Left kidney (tissue), 2 donors: ENCODE results near the gene GOLGA5. TPM values are rescaled to one million over a fixed set of nuclear protein-coding genes. Genes with fewer than 3 reads are reported as not detected.
"Not testable (repeated sequence)": the region's sequence is repeated elsewhere in the genome, so short reads cannot be mapped to it uniquely, and the experiment has no call there.

Experiments used
- DNase-seq: peaks from one replicate; pipeline ENCODE4 v3.0.0-alpha.2; 2013
- polyA plus RNA-seq: library from polyadenylated mRNA; unstranded; fragments of 120-200 nt; gene quantifications from one replicate; pipeline ENCODE4 v1.2.1, GENCODE V29; 2013; ENCODE audit not compliant: insufficient read length

The GOLGA5 gene
- polyA plus RNA-seq, 1 donor = 42.7 TPM

DNA sequence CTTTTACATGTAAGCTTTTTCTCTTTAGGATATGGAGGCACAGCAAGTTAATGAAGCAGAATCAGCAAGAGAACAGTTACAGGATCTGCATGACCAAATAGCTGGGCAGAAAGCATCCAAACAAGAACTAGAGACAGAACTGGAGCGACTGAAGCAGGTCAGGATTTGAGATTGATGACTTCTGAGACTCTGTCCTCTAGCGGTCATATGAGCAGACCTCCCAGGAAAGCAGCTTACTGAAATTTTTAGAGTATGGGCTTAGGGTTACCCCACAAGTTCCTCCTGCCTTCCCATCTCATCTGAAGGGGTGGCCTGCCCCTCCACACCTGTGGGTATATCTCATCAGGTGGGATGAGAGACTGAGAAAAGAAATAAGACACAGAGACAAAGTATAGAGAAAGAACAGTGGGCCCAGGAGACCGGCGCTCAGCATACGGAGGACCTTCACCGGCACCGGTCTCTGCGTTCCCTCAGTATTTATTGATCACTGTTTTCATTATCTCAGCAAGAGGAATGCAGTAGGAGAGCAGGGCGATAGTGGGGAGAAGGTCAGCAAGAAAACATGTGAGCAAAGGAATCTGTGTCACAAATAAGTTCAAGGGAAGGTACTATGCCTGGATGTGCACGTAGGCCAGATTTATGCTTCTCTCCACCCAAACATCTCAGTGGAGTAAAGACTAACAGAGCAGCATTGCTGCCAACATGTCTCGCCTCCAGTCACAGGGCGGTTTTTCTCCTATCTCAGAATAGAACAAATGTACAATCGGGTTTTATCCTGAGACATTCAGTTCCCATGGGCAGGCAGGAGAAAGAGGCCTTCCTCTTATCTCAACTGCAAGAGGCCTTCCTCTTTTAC is 25.8 kb downstream of the GOLGA5 start:
- not testable (repeated sequence) for DNase-seq

DNA sequence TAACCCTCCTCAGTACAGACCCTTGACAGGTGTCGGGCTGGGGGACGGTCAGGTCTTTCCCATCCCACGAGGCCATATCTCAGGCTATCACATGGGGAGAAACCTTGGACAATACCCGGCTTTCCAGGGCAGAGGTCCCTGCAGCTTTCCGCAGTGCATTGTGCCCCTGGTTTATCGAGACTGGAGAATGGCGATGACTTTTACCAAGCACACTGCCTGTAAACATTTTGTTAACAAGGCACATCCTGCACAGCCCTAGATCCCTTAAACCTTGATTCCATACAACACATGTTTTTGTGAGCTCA is 26.4 kb downstream of the GOLGA5 start:
- not testable (repeated sequence) for DNase-seq

GRCh38 chr14:92830902-92831301 is 36.8 kb downstream of the GOLGA5 start:
- DNase-seq = no peak

GRCh38 chr14:92832137-92832700 is 38.1 kb downstream of the GOLGA5 start:
- DNase-seq = no peak

DNA sequence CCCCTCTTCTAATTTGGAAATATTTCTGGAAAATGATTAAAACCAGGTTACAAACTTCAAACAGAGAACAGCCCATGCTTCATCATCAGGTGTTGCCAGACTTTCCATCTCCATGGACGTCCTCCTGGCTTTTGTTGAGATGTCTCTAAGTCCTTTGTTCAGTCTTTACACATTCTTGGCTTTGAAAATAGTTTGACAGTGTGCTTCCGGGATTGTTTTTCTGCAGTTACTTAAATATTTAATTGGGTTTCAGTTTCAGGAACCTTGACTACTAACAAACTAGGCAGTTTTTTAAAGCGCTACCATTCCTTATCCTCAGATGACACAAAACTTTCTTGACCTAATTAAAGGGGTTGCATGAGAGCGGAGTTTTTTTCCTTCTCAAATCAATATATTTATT is 47.8 kb downstream of the GOLGA5 start:
- no peak for DNase-seq

GRCh38 chr14:92844204-92844603 is 50.1 kb downstream of the GOLGA5 start:
- DNase-seq = no peak

- no peak for DNase-seq
Measured at GRCh38 chr14:92846162-92846897, 52.2 kb downstream of the GOLGA5 start.

- DNase-seq = no peak
Measured at GRCh38 chr14:92847278-92847677, 53.2 kb downstream of the GOLGA5 start.

- no peak for DNase-seq
Measured at GRCh38 chr14:92847749-92848148, 53.6 kb downstream of the GOLGA5 start.

GRCh38 chr14:92848887-92849286 is 54.8 kb downstream of the GOLGA5 start:
- DNase-seq = peak; percentile 36

- no peak for DNase-seq
Measured at GRCh38 chr14:92850492-92850891, 56.4 kb downstream of the GOLGA5 start.

DNA sequence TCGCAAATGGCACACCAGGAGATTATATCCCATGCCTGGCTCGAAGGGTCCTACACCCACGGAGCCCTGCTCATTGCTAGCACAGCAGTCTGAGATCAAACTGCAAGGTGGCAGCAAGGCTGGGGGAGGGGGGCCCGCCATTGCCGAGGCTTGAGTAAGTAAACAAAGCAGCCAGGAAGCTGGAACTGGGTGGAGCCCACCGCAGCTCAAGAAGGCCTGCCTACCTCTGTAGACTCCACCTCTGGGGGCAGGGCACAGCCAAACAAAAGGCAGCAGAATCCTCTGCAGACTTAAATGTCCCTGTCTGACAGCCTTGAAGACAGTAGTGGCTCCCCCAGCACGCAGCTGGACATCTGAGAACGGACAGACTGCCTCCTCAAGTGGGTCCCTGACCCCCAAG is 59.0 kb downstream of the GOLGA5 start:
- DNase-seq = not testable (repeated sequence)

DNA sequence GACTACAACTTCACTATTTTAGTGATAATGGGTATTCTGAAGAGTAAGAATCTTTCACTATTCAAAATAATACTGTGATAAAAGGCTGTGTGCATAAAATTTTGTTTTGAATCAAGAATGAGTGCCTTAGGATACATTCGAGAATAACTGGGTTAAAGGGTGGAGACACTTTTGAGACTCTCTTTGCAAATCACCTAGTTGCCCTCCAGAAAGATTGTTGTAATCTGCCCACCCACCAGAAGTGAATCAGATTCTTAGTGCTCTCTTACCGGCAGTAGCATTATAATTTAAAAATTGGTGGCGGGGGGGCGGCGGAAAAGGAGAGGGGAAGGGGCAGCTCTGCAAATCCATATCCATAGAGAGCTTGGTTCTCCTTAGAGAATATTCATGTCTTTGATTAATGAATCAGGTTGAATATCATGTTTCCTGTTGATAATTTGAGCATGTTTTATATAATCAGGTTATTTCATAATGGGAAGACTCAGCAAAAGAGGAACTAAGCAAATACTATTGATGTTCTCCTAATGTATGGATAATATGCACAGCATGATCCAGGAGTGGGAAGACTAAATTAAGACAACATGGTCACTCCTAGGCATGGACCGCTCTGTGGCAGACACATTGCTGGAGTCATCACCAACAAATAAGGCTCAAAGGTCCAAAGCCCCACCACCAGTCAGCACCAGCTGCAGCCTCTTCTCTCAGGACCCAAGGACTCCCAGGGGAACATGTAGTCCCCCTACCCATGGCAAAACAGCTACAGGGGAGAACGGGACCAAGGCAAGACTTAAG is 66.1 kb downstream of the GOLGA5 start:
- no peak for DNase-seq

DNA sequence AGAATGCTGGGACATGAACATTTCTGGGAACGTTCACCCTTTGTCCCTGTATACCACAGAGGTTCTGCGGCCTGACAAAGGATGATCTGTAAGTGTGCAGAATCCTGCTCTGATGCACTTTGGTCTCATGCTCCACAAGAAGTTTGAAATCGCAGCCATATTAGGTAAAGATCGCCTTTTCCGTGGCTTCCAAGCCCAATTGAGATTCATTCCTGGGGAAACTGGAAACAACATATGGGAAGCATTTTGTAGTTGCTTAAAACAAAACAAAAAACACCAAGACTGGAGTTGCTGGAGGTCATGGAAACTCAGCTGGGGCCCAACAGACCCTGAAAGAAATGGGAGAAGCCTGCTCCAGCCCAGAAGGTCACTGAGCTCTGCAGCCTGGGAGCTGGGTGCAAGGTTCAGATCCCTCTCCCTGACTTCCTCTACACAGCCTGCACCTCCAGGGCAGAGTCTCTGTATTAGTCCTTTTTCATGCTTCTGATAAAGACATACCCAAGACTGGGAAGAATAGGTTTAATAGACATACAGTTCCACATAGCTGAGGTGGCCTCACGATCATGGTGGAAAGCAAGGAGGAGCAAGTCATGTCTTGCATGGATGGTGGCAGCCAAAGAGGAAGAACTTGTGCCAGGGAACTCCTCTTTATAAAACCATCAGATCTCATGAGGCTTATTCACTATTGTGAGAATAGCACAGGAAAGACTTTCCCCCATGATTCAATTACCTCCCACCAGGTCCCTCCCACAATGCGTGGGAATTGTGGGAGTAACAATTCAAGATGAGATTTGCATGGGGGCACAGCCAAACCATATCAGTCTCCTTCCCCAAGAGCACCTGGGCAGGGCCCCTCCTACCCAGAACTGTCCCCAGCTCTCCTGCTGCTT is 68.0 kb downstream of the GOLGA5 start:
- DNase-seq = no peak

- no peak for DNase-seq
Measured at GRCh38 chr14:92863286-92864080, 69.4 kb downstream of the GOLGA5 start.

DNA sequence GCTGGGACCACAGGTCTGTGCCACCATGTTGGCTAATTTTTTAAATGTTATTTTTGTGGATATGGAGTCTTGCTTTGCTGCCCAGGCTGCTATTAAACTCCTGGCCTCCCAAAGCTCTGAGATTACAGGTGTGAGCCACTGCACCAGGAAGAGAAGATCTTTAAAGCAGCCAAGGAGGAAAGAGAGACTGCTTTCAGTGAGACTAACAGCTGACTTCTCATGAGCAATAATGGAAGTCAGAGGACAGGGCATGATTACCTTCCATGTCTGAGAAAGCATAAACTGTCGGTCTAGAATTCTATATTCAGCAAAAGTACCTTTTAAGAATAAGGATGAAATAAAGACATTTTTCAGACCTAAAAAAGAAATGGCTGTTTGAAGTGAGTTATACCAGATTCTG is 71.6 kb downstream of the GOLGA5 start:
- DNase-seq = no peak

DNA sequence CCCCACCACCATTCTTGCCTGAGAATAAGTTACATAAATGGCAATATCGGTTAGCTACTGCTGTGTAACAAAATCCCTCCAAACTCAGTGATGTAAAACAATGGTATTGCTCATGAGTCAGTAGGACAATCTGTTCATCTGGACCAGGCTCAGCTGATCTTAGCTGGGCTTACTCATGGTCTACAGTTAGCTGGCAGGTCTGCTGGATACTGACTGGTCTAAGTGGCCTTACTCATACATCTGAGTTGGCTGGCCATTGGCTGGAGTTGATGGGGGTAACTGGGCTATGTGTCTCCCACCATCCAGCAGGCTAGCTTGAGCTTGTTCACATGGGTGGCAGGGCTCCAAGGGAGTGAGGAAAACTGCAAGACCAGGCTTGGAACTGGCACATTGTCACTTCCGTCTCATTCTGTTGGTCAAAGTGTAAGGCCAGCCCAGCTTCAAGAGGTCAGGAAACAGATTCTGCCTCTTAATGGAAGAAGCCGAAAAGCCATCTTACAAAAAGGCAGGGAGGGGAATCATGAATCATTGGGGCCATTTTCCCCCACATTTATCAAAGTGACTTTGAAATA is 72.2 kb downstream of the GOLGA5 start:
- DNase-seq = no peak

DNA sequence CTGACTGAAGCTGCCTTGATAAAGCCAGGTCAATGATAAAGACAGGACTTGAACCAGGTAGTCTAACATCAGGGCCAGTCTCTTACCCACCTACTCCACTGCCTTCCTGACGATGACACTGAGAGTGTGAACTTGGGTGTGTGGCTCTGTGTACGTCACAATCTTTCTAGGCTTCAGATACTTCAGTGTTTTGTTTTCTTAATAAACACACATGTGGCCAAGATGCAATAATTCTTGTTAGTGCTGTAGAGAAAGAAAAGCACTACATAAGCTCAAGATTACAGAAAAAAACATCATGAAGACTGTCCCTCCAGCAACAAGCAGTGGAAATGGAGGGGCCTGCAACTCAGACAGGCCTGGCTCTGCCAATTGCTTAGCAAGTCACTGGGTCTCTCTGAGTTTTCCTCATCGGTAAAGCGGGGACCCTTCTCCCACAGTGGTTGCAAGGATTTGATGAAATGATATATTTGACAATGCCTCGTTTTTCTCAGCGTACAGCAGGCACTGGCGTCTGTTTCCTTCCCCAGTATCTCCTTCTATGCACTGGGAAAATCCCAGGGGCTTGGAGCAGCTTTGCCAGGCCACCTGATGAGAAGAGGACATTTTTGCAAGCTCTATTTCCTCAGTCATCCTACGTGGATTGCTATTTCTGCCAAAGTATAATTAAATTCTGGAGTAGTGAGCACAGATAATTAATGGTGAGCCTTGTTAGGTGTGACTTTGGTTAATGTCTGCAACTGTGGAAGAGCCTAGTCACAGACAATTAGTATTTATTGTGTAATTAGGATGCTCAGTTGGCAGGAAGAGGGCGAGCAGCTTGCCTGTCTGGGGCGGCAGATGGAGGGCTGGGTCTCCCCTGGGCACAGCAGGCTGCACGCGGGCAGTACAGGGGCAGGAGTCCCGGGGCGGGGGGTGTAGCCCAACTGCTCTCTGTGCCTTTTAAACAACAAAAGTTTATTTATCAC is 73.1 kb downstream of the GOLGA5 start:
- no peak for DNase-seq
